Neural cell (in vitro differentiated cells): Measurements from ENCODE around the gene DLG2. TPM values are rescaled to one million over a fixed set of nuclear protein-coding genes. Genes with fewer than 3 reads are reported as not detected.

Experiments used
- H2AFZ ChIP-seq: fragments of 200-600, 300-800 bp; sonication (generic), shearing (Covaris generic); 2 replicates; pipeline ENCODE4 v1.6.0; 2014; ENCODE audit warnings: low read depth, mild to moderate bottlenecking, antibody characterized with exemption, low read length, moderate library complexity
- H3F3A ChIP-seq: fragments of 200-600 bp; shearing (Covaris generic); 2 replicates; pipeline ENCODE4 v1.6.1; 2016; ENCODE audit warnings: mild to moderate bottlenecking, moderate library complexity, mixed read lengths, antibody characterized with exemption, low read length; ENCODE audit not compliant: insufficient read depth, poor library complexity, severe bottlenecking
- H3K27ac ChIP-seq: fragments of 200-600, 300-800 bp; sonication (generic), shearing (Covaris generic); 2 replicates; pipeline ENCODE4 v1.5.1; 2014; ENCODE audit warnings: mild to moderate bottlenecking, low read length, moderate library complexity
- H3K27me3 ChIP-seq: fragments of 300-800, 200-600 bp; sonication (generic), shearing (Covaris generic); 2 replicates; pipeline ENCODE4 v1.6.0; 2014; ENCODE audit warnings: mild to moderate bottlenecking, low read depth, low read length, moderate library complexity; ENCODE audit not compliant: insufficient read depth
- H3K36me3 ChIP-seq: fragments of 300-800, 200-600 bp; sonication (generic), shearing (Covaris generic); 2 replicates; pipeline ENCODE4 v1.5.1; 2014; ENCODE audit warnings: mild to moderate bottlenecking, antibody characterized with exemption, low read length, moderate library complexity; ENCODE audit not compliant: insufficient read depth
- H3K4me2 ChIP-seq: fragments of 300-800, 200-600 bp; sonication (generic), shearing (Covaris generic); 2 replicates; pipeline ENCODE4 v1.6.0; 2014; ENCODE audit warnings: mild to moderate bottlenecking, low read length
- H3K4me3 ChIP-seq: fragments of 300-800, 200-600 bp; sonication (generic), shearing (Covaris generic); 2 replicates; pipeline ENCODE4 v1.5.1; 2014; ENCODE audit warnings: mild to moderate bottlenecking, low read length, moderate library complexity
- H3K79me2 ChIP-seq: fragments of 200-600 bp; shearing (Covaris generic); replicated peaks from 2 replicates; pipeline ENCODE4 v1.6.0; 2014; ENCODE audit warnings: mild to moderate bottlenecking, low read length, moderate library complexity; ENCODE audit not compliant: insufficient read depth
- H3K9ac ChIP-seq: fragments of 300-800, 200-600 bp; sonication (generic), shearing (Covaris generic); 2 replicates; pipeline ENCODE4 v1.6.1; 2016; ENCODE audit warnings: mild to moderate bottlenecking, low read length, mixed read lengths
- H3K9me2 ChIP-seq: fragments of 200-600 bp; shearing (Covaris generic); 2 replicates; pipeline ENCODE4 v1.6.1; 2016; ENCODE audit warnings: mild to moderate bottlenecking, low read length, mixed read lengths; ENCODE audit not compliant: insufficient read depth
- H3K9me3 ChIP-seq: fragments of 200-600, 300-800 bp; sonication (generic), shearing (Covaris generic); 2 replicates; pipeline ENCODE4 v1.6.1; 2016; ENCODE audit warnings: mild to moderate bottlenecking, mixed run types, low read length, moderate library complexity, mixed read lengths
- H4K20me1 ChIP-seq: fragments of 200-600 bp; shearing (Covaris generic); 2 replicates; pipeline ENCODE4 v1.6.1; 2016; ENCODE audit warnings: mild to moderate bottlenecking, mixed run types; ENCODE audit not compliant: insufficient read depth
- CTCF ChIP-seq: fragments of 450-650 bp; IDR thresholded peaks from 2 replicates; pipeline ENCODE4 v1.5.1; 2014; ENCODE audit warnings: antibody characterized with exemption, mild to moderate bottlenecking, moderate library complexity; ENCODE audit not compliant: poor library complexity, severe bottlenecking
- EP300 ChIP-seq: fragments of 450-650 bp; conservative IDR thresholded peaks from 2 replicates; pipeline ENCODE4 v1.6.1; 2014; ENCODE audit warnings: antibody characterized with exemption, mild to moderate bottlenecking, moderate library complexity; ENCODE audit not compliant: poor library complexity, severe bottlenecking
- EZH2 ChIP-seq: fragments of 200-600, 300-800 bp; shearing (Covaris generic), sonication (generic); IDR thresholded peaks from 2 replicates; pipeline ENCODE4 v1.6.1; 2014; ENCODE audit warnings: antibody characterized with exemption, low read length, borderline replicate concordance, mild to moderate bottlenecking; ENCODE audit not compliant: insufficient read depth, poor library complexity, severe bottlenecking
- MXI1 ChIP-seq: fragments of 450-650 bp; conservative IDR thresholded peaks from 2 replicates; pipeline ENCODE4 v1.6.1; 2014; ENCODE audit warnings: antibody characterized with exemption, mild to moderate bottlenecking; ENCODE audit not compliant: poor library complexity, severe bottlenecking
- POLR2AphosphoS5 ChIP-seq: IDR thresholded peaks from 2 replicates; pipeline ENCODE4 v1.6.1; 2012
- RAD21 ChIP-seq: fragments of 450-650 bp; conservative IDR thresholded peaks from 2 replicates; pipeline ENCODE4 v1.6.1; 2014; ENCODE audit warnings: antibody characterized with exemption, mild to moderate bottlenecking, moderate library complexity
- SMC3 ChIP-seq: fragments of 450-650 bp; conservative IDR thresholded peaks from 2 replicates; pipeline ENCODE4 v1.6.1; 2014; ENCODE audit warnings: antibody characterized with exemption, mild to moderate bottlenecking, moderate library complexity; ENCODE audit not compliant: poor library complexity
- TAF1 ChIP-seq: IDR thresholded peaks from 2 replicates; pipeline ENCODE4 v1.6.1; 2012; ENCODE audit warnings: low read depth
- polyA plus RNA-seq: library from polyadenylated mRNA; depleted of rRNA; stranded (reverse); fragments of >200 nt; gene quantifications from 2 replicates; pipeline ENCODE4 v1.2.3, GENCODE V29; 2014
- TF ChIP-seq, protein P1 (sequence below): IDR thresholded peaks from 2 replicates; pipeline ENCODE4 v1.6.1; 2012; ENCODE audit warnings: borderline replicate concordance

Gene DLG2
- polyA plus RNA-seq, 1 donor from 2014 or later, result 179 TPM

- TF ChIP-seq MXI1 (no peak), SMC3 (no peak), TAF1 (no peak), POLR2AphosphoS5 (no peak), EZH2 (no peak), CTCF (no peak), RAD21 (no peak), EP300 (no peak)
- TF ChIP-seq, protein P1, sequence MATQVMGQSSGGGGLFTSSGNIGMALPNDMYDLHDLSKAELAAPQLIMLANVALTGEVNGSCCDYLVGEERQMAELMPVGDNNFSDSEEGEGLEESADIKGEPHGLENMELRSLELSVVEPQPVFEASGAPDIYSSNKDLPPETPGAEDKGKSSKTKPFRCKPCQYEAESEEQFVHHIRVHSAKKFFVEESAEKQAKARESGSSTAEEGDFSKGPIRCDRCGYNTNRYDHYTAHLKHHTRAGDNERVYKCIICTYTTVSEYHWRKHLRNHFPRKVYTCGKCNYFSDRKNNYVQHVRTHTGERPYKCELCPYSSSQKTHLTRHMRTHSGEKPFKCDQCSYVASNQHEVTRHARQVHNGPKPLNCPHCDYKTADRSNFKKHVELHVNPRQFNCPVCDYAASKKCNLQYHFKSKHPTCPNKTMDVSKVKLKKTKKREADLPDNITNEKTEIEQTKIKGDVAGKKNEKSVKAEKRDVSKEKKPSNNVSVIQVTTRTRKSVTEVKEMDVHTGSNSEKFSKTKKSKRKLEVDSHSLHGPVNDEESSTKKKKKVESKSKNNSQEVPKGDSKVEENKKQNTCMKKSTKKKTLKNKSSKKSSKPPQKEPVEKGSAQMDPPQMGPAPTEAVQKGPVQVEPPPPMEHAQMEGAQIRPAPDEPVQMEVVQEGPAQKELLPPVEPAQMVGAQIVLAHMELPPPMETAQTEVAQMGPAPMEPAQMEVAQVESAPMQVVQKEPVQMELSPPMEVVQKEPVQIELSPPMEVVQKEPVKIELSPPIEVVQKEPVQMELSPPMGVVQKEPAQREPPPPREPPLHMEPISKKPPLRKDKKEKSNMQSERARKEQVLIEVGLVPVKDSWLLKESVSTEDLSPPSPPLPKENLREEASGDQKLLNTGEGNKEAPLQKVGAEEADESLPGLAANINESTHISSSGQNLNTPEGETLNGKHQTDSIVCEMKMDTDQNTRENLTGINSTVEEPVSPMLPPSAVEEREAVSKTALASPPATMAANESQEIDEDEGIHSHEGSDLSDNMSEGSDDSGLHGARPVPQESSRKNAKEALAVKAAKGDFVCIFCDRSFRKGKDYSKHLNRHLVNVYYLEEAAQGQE, result no peak
Measured at GRCh38 chr11:83441601-83442000, 2185.5 kb downstream of the DLG2 start.

GRCh38 chr11:83441171-83441570 lies 2186.0 kb downstream of the DLG2 start:
- Histone ChIP-seq H3K9ac (no peak overlapping the region), H3K79me2 (no peaks in the 10 kb centered on the region), H3K4me2 (no peak overlapping the region), H4K20me1 (no peaks in the 10 kb centered on the region), H3F3A (no peaks in the 10 kb centered on the region), H3K4me3 (no peak overlapping the region), H3K36me3 (no peaks in the 10 kb centered on the region), H2AFZ (no peak overlapping the region), H3K27ac (no peak overlapping the region), H3K27me3 (no peaks in the 10 kb centered on the region), H3K9me2 (no peaks in the 10 kb centered on the region), H3K9me3 (no peaks in the 10 kb centered on the region)
- no peak for TF ChIP-seq SMC3
- no peak for TF ChIP-seq RAD21
- no peak for TF ChIP-seq CTCF
- TF ChIP-seq, protein P1, result no peak
- no peak for TF ChIP-seq EP300
- no peak for TF ChIP-seq MXI1
- TF ChIP-seq TAF1, result no peak

More at GRCh38 chr11:83441601-83442000, 2185.5 kb downstream of the DLG2 start:
- H3K4me3 ChIP-seq, result no peak overlapping the region
- H3K9me2 ChIP-seq, result no peaks in the 10 kb centered on the region
- no peaks in the 10 kb centered on the region for H3F3A ChIP-seq
- no peak overlapping the region for H3K27ac ChIP-seq
- no peaks in the 10 kb centered on the region for H3K79me2 ChIP-seq
- no peaks in the 10 kb centered on the region for H3K9me3 ChIP-seq
- no peak overlapping the region for H3K9ac ChIP-seq
- H3K36me3 ChIP-seq, result no peaks in the 10 kb centered on the region
- no peak overlapping the region for H2AFZ ChIP-seq
- H3K27me3 ChIP-seq, result no peaks in the 10 kb centered on the region
- no peaks in the 10 kb centered on the region for H4K20me1 ChIP-seq
- H3K4me2 ChIP-seq, result no peak overlapping the region
